Liver (tissue), 9 donors: ENCODE data around the gene ZNF43. TPM values are rescaled to one million over a fixed set of nuclear protein-coding genes. Genes with fewer than 3 reads are reported as not detected.
"Not testable (repeated sequence)": the region's sequence is repeated elsewhere in the genome, so short reads cannot be mapped to it uniquely, and the experiment has no call there.

Experiments
- DNase-seq: peaks from one replicate; pipeline ENCODE4 v3.0.0-alpha.2; 2017; ENCODE audit warnings: low spot score
- H3K27ac ChIP-seq, 2 donors: one replicate each; pipeline ENCODE4 v1.7.0; 2013; ENCODE audit warnings: inconsistent platforms in 2 of 2, low read length in 2 of 2, control low read depth in 1 of 2, low read depth in 1 of 2, mild to moderate bottlenecking in 1 of 2
- H3K27me3 ChIP-seq, 4 donors: one replicate each; pipeline versions ENCODE4 v1.6.1 to v1.7.0; 2013; ENCODE audit warnings: low read length in 3 of 4, inconsistent platforms in 1 of 4, mild to moderate bottlenecking in 1 of 4, moderate library complexity in 1 of 4; ENCODE audit not compliant: control insufficient read depth in 4 of 4, insufficient read depth in 4 of 4
- H3K36me3 ChIP-seq, 4 donors: one replicate each; pipeline versions ENCODE4 v1.6.1 to v1.7.0; 2013; ENCODE audit warnings: low read length in 3 of 4, mild to moderate bottlenecking in 3 of 4, low read depth in 1 of 4, moderate library complexity in 1 of 4; ENCODE audit not compliant: control insufficient read depth in 4 of 4, insufficient read depth in 3 of 4
- H3K4me1 ChIP-seq, 4 donors: one replicate each; pipeline versions ENCODE4 v1.6.1 to v1.7.0; 2013; ENCODE audit warnings: low read length in 3 of 4, mild to moderate bottlenecking in 3 of 4, moderate library complexity in 1 of 4; ENCODE audit not compliant: control insufficient read depth in 4 of 4, insufficient read depth in 4 of 4
- H3K4me3 ChIP-seq, 3 donors: one replicate each; pipeline versions ENCODE4 v1.6.1 to v1.7.0; 2013; ENCODE audit warnings: low read length in 3 of 3, control low read depth in 1 of 3, low read depth in 1 of 3, mild to moderate bottlenecking in 1 of 3
- H3K9ac ChIP-seq, 2 donors: one replicate each; pipeline ENCODE4 v1.7.0; 2013; ENCODE audit warnings: low read length in 2 of 2, mild to moderate bottlenecking in 2 of 2, moderate library complexity in 2 of 2, control low read depth in 1 of 2, low read depth in 1 of 2
- H3K9me3 ChIP-seq, 4 donors: one replicate each; pipeline versions ENCODE4 v1.6.1 to v1.7.0; 2013; ENCODE audit warnings: low read length in 3 of 4; ENCODE audit not compliant: control insufficient read depth in 4 of 4
- EGR1 ChIP-seq, 2 donors: IDR thresholded peaks; 2 replicates each; pipeline ENCODE4 v1.6.1; 2016 to 2018; ENCODE audit warnings: antibody characterized with exemption in 2 of 2, low read depth in 2 of 2
- FOXA1 ChIP-seq: IDR thresholded peaks from 2 replicates; pipeline ENCODE4 v1.6.1; 2016; ENCODE audit warnings: antibody characterized with exemption
- FOXA2 ChIP-seq: IDR thresholded peaks from 2 replicates; pipeline ENCODE4 v1.6.1; 2016; ENCODE audit warnings: antibody characterized with exemption
- GABPA ChIP-seq, 2 donors: IDR thresholded peaks in 1 of 2; conservative IDR thresholded peaks in 1 of 2; 2 replicates each; pipeline ENCODE4 v1.6.1; 2016; ENCODE audit warnings: antibody characterized with exemption in 2 of 2, mild to moderate bottlenecking in 1 of 2, moderate library complexity in 1 of 2
- HNF4A ChIP-seq, 2 donors: conservative IDR thresholded peaks; 2 replicates each; pipeline ENCODE4 v1.6.1; 2016; ENCODE audit warnings: antibody characterized with exemption in 2 of 2, mild to moderate bottlenecking in 2 of 2
- HNF4G ChIP-seq: IDR thresholded peaks from 2 replicates; pipeline ENCODE4 v1.6.1; 2016; ENCODE audit warnings: antibody characterized with exemption
- JUND ChIP-seq, 2 donors: IDR thresholded peaks; 2 replicates each; pipeline ENCODE4 v1.6.1; 2016; ENCODE audit warnings: antibody characterized with exemption in 2 of 2
- NR2F2 ChIP-seq: IDR thresholded peaks from 2 replicates; pipeline ENCODE4 v1.6.1; 2016; ENCODE audit warnings: antibody characterized with exemption
- RAD21 ChIP-seq, 2 donors: IDR thresholded peaks; 2 replicates each; pipeline ENCODE4 v1.6.1; 2016; ENCODE audit warnings: antibody characterized with exemption in 2 of 2, mild to moderate bottlenecking in 2 of 2
- RXRA ChIP-seq, 2 donors: IDR thresholded peaks; 2 replicates each; pipeline ENCODE4 v1.6.1; 2017 to 2018; ENCODE audit warnings: antibody characterized with exemption in 2 of 2, mild to moderate bottlenecking in 1 of 2
- SP1 ChIP-seq: IDR thresholded peaks from 2 replicates; pipeline ENCODE4 v1.6.1; 2018; ENCODE audit warnings: antibody characterized with exemption, mild to moderate bottlenecking
- TAF1 ChIP-seq: conservative IDR thresholded peaks from 2 replicates; pipeline ENCODE4 v1.6.1; 2016; ENCODE audit warnings: antibody characterized with exemption, mild to moderate bottlenecking
- YY1 ChIP-seq: IDR thresholded peaks from 2 replicates; pipeline ENCODE4 v1.6.1; 2016; ENCODE audit warnings: antibody characterized with exemption, mild to moderate bottlenecking
- WGBS: extraction: QIAGEN DNeasy Blood & Tissue Kit; methylation state at CpG from one replicate; pipeline ENCODE4 v1.1.7; 2013; 5-methylcytosine and 5-hydroxymethylcytosine counted together
- polyA plus RNA-seq, 2 donors: library from polyadenylated mRNA; stranded (reverse) in 1 of 2; unstranded in 1 of 2; fragments of 200-250 nt in 1 of 2; fragments of >200 nt in 1 of 2; fragmentation: Nextera tagmentation in 1 of 2; extraction: Ambion mirVana in 1 of 2; gene quantifications; one replicate each; pipeline versions ENCODE4 v1.2.1 to v1.2.3, GENCODE V29; 2013 to 2015
- total RNA-seq, 2 donors: library from RNA; depleted of rRNA; stranded (reverse); fragments of >200 nt; gene quantifications; one replicate each; pipeline ENCODE4 v1.2.3, GENCODE V29; 2014
- TF ChIP-seq, protein P1 (sequence below): IDR thresholded peaks from 2 replicates; pipeline ENCODE4 v1.6.1; 2016; ENCODE audit warnings: antibody characterized with exemption
- TF ChIP-seq, protein P2 (sequence below): IDR thresholded peaks from 2 replicates; pipeline ENCODE4 v1.6.1; 2016; ENCODE audit warnings: antibody characterized with exemption, mild to moderate bottlenecking
- TF ChIP-seq, protein P3 (sequence below): fragments of 150-350 bp; IDR thresholded peaks from 2 replicates; pipeline ENCODE4 v1.5.1; 2017; ENCODE audit warnings: improper control_type of control experiment, low read depth, low read length; ENCODE audit not compliant: missing input control
- TF ChIP-seq, protein P4 (sequence below): IDR thresholded peaks from 2 replicates; pipeline ENCODE4 v1.6.1; 2016; ENCODE audit warnings: antibody characterized with exemption
- TF ChIP-seq, protein P5 (sequence below): IDR thresholded peaks from 2 replicates; pipeline ENCODE4 v1.6.1; 2016; ENCODE audit warnings: antibody characterized with exemption
- donor health status: healthy.
- donor health status: healthy.
- donor health status: healthy.
- donor health status: healthy.
- donor health status: healthy.

ZNF43 gene
- total and polyA plus RNA-seq, 4 donors: 0.31 to 6.9 (median 1.7) TPM

DNA sequence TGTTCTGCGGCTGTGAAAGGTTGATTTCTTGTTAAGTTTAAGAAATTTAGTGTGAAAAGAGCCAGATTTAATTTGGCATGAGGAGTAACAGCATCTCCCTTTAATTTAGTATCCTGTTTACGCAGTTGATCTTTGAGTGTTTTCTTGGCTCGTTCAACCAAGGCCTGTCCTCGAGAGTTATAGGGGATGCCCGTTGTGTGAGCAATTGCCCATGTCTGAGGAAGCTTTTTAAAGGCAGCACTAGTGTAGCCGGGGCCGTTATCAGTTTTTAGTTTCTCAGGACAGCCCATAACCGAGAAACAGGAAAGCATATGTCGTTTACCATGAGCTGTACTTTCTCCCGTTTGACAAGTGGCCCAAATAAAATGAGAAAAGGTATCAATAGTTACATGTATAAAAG, 47.5 kb upstream of the ZNF43 start:
- no peaks in the 10 kb centered on the region for H3K27me3 ChIP-seq
- no peak for DNase-seq
- H3K4me1 ChIP-seq: no peaks in the 10 kb centered on the region
- no peaks in the 10 kb centered on the region for H3K36me3 ChIP-seq
- WGBS: 69% methylated on average over 10 of the region's 10 CpGs
- H3K9me3 ChIP-seq: peaks cover 1 to 3% (median 2%) of the 10 kb centered on the region in 4 donors
- no peak overlapping the region for H3K9ac ChIP-seq
- H3K4me3 ChIP-seq: no peak overlapping the region
- no peak overlapping the region for H3K27ac ChIP-seq
- TF ChIP-seq RXRA (IDR thresholded peaks at IDR 0.05) (no peak), FOXA2 (no peak), GABPA (IDR thresholded peaks at IDR 0.05 in 1 of 2, conservative IDR thresholded peaks at IDR 0.05 in 1 of 2) (no peak), EGR1 (IDR thresholded peaks at IDR 0.05; ENCODE audit: low read depth in 2 of 2) (no peak), JUND (IDR thresholded peaks at IDR 0.05) (no peak), NR2F2 (no peak), HNF4A (conservative IDR thresholded peaks at IDR 0.05) (no peak), HNF4G (no peak), FOXA1 (no peak), RAD21 (IDR thresholded peaks at IDR 0.05) (no peak), YY1 (no peak), SP1 (no peak), TAF1 (no peak)
- TF ChIP-seq, protein P1, sequence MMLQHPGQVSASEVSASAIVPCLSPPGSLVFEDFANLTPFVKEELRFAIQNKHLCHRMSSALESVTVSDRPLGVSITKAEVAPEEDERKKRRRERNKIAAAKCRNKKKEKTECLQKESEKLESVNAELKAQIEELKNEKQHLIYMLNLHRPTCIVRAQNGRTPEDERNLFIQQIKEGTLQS: no peak
- TF ChIP-seq, protein P2, sequence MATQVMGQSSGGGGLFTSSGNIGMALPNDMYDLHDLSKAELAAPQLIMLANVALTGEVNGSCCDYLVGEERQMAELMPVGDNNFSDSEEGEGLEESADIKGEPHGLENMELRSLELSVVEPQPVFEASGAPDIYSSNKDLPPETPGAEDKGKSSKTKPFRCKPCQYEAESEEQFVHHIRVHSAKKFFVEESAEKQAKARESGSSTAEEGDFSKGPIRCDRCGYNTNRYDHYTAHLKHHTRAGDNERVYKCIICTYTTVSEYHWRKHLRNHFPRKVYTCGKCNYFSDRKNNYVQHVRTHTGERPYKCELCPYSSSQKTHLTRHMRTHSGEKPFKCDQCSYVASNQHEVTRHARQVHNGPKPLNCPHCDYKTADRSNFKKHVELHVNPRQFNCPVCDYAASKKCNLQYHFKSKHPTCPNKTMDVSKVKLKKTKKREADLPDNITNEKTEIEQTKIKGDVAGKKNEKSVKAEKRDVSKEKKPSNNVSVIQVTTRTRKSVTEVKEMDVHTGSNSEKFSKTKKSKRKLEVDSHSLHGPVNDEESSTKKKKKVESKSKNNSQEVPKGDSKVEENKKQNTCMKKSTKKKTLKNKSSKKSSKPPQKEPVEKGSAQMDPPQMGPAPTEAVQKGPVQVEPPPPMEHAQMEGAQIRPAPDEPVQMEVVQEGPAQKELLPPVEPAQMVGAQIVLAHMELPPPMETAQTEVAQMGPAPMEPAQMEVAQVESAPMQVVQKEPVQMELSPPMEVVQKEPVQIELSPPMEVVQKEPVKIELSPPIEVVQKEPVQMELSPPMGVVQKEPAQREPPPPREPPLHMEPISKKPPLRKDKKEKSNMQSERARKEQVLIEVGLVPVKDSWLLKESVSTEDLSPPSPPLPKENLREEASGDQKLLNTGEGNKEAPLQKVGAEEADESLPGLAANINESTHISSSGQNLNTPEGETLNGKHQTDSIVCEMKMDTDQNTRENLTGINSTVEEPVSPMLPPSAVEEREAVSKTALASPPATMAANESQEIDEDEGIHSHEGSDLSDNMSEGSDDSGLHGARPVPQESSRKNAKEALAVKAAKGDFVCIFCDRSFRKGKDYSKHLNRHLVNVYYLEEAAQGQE: no peak
- TF ChIP-seq, protein P3, sequence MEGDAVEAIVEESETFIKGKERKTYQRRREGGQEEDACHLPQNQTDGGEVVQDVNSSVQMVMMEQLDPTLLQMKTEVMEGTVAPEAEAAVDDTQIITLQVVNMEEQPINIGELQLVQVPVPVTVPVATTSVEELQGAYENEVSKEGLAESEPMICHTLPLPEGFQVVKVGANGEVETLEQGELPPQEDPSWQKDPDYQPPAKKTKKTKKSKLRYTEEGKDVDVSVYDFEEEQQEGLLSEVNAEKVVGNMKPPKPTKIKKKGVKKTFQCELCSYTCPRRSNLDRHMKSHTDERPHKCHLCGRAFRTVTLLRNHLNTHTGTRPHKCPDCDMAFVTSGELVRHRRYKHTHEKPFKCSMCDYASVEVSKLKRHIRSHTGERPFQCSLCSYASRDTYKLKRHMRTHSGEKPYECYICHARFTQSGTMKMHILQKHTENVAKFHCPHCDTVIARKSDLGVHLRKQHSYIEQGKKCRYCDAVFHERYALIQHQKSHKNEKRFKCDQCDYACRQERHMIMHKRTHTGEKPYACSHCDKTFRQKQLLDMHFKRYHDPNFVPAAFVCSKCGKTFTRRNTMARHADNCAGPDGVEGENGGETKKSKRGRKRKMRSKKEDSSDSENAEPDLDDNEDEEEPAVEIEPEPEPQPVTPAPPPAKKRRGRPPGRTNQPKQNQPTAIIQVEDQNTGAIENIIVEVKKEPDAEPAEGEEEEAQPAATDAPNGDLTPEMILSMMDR: no peak
- TF ChIP-seq, protein P4, sequence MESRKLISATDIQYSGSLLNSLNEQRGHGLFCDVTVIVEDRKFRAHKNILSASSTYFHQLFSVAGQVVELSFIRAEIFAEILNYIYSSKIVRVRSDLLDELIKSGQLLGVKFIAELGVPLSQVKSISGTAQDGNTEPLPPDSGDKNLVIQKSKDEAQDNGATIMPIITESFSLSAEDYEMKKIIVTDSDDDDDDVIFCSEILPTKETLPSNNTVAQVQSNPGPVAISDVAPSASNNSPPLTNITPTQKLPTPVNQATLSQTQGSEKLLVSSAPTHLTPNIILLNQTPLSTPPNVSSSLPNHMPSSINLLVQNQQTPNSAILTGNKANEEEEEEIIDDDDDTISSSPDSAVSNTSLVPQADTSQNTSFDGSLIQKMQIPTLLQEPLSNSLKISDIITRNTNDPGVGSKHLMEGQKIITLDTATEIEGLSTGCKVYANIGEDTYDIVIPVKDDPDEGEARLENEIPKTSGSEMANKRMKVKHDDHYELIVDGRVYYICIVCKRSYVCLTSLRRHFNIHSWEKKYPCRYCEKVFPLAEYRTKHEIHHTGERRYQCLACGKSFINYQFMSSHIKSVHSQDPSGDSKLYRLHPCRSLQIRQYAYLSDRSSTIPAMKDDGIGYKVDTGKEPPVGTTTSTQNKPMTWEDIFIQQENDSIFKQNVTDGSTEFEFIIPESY: no peak
- TF ChIP-seq, protein P5, sequence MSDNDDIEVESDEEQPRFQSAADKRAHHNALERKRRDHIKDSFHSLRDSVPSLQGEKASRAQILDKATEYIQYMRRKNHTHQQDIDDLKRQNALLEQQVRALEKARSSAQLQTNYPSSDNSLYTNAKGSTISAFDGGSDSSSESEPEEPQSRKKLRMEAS: no peak

DNA sequence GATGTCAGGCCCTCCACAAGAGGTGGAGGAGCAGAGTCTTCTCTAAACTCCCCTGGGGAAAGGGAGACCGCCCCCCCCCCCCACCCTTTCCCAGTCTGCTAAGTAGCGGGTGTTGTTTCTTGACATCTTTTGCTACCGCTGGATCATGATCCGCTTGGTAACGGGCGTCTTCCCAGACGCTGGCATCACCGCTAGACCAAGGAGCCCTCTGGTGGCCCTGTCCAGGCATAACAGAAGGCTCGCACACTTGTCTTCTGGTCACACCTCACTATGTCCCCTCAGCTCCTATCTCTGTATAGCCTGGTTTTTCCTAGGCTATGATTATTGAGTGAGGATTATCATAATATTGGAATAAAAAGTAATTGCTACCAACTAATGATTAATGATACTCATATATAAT, 44.8 kb upstream of the ZNF43 start:
- not testable (repeated sequence) for DNase-seq, H3K27me3 ChIP-seq, H3K9me3 ChIP-seq, H3K9ac ChIP-seq, H3K4me3 ChIP-seq, H3K36me3 ChIP-seq, H3K27ac ChIP-seq, H3K4me1 ChIP-seq
- WGBS: 45% methylated on average over 9 of the region's 9 CpGs
